ENCODE data around the gene GJC1.
"Not testable (repeated sequence)": the region's sequence is repeated elsewhere in the genome, so short reads cannot be mapped to it uniquely, and the experiment has no call there.

GJC1 gene

GRCh38 chr17:44842748-44843147 lies 12.7 kb upstream of the GJC1 start:
- no peak for DNase-seq

DNA sequence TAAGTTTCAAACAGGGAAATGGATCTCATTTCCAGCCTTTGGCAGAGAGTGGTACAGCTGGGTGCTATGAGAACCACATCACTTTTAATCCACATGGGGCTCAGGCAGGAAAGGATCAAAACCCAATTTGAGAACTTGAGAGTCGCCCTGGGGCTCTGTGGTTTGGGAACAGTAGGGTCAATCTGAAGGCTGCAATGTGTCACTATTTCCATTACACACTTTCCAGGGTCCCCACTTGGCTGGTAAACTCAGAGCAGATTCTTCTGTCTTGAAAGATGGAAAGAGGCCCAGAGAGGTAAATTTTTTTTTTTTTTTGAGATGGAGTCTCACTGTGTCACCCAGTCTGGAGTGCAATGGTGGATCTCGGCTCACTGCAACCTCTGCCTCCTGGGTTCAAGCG lies 10.8 kb upstream of the GJC1 start:
- no peak for DNase-seq

- no peak for DNase-seq
Measured at GRCh38 chr17:44840274-44840673, 10.2 kb upstream of the GJC1 start.

- no peak for DNase-seq
Measured at GRCh38 chr17:44837196-44837595, 7.1 kb upstream of the GJC1 start.

GRCh38 chr17:44832805-44833204 lies 2.7 kb upstream of the GJC1 start:
- no peak for DNase-seq

- no peak for DNase-seq
Measured at GRCh38 chr17:44831371-44831770, 1.3 kb upstream of the GJC1 start.

DNA sequence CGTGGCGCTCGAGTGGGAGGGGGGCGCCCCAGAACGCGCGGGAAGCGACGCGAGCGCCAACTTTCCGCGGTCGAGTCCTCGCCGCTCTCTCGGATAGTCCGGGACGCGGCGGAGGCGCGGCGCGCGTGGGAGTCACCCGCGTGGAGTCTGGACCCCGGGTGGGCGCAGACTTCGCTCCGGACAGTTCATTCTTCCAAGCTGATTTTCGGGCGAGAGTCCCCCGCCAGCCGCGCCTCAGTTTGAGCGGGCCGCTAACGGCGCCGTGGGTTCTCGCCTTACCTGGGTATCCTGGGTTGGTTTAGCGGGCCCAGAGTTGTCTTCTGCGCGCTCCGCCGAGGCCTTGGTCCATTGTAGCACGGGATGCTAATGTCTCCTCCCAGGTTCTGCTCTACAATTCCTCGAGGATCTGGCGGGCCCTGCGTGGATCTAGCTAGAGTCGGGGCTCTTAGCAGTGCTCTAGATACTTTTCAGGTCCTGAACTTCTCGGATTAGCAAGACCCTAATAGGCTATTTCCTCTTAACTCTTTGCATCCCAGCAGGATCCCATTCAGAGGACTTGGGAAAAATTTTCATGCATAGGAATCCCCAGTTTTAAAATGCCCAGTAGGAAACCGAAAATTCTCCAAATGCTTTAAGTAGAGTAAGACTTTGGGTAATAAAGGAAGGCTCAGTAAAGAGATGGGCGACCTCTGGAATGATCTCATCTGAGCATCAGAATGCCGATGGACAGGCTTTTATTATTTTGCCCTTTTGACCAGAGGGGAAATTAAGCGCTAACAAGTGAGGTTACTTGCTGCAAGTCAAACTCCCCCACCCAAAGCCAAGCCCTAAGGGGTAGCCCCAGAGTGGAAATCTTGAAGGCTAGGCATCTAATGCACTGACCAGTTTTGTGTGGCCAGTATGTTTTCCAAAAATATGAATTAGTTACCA lies 537 bp upstream of the GJC1 start:
- DNase-seq, result no peak

GRCh38 chr17:44828919-44829522 lies 1.1 kb downstream of the GJC1 start:
- DNase-seq, result no peak

DNA sequence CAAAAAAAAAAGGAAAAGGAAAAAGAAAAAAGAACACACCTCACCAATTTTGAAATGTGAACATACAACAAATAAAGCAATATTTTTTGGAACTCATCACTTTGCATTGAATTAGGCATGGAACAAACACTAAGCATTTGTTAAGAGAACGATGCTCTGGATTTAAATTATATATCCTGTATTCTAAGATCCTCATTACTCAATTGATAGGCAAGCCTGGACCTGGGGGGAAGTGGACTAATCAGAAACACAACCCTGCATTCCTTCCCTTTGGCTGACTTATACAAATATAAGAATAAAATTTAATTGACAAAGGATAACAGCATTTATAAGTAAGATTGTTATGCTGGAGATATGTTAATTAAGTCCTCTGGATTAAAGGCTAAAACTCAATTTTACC lies 2.2 kb downstream of the GJC1 start:
- no peak for DNase-seq

DNA sequence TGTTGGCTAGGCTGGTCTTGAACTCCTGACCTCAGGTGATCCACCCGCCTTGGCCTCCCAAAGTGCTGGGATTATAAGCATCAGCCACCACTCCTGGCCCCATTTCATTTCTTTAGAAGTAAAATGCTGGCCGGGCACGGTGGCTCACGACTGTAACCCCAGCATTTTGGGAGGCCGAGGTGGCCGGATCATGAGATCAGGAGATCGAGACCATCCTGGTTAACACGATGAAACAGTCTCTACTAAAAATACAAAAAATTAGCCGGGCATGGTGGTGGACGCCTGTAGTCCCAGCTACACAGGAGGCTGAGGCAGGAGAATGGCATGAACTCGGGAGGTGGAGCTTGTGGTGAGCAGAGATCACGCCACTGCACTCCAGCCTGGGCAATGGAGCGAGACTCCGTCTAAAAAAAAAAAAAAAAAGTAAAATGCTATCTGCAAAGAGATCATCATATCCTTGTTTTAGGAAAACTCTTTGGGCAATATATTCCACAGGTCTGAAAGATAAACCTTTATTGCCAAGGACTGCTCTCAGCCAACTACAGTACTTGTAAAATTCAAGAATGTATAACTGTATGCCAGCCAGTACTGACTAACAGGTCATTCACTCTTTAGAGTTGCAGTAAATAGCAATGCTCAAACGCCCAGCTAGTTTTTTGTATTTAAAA lies 3.8 kb downstream of the GJC1 start:
- no peak for DNase-seq

DNA sequence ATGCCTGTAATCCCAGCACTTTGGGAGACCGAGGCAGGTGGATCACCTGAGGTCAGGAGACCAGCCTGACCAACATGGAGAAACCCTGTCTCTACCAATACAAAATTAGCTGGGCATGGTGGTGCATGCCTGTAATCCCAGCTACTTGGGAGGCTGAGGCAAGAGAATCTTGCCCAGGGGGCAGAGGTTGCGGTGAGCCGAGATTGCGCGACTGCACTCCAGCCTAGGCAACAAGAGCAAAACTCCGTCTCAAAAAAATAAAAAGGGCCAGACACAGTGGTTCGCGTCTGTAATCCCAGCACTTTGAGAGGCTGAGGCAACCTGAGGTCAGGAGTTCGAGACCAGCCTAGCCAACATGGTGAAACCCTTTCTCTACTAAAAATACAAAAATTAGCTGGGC lies 4.9 kb downstream of the GJC1 start:
- not testable (repeated sequence) for DNase-seq

DNA sequence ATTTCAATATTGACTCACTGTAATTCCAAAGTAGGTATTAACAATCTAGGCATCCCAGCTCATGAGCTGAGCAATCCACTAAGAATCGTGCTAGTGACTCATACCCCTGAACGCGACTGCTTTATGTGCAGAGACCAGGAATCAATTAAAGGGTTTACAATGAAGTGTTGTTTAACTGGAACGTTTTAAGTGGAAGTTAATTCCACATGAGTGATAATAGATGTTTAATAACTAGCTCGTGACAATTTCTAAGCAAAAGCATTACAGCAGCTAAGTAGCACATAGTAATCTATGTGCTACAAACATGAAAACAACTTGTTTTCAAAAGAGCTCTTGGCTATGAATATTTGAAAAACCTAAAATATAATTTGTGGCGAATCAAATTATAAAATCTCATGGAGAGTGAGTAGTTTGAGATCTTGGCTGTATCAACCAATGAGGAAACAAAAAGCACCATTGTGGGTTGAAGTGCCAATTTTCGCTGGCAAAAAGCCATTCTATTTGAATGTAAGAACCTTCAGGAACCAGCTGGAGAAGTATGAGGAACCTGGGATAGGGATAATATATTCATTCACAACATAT lies 9.4 kb downstream of the GJC1 start:
- no peak for DNase-seq

GRCh38 chr17:44818508-44818907 lies 11.6 kb downstream of the GJC1 start:
- DNase-seq, result not testable (repeated sequence)

DNA sequence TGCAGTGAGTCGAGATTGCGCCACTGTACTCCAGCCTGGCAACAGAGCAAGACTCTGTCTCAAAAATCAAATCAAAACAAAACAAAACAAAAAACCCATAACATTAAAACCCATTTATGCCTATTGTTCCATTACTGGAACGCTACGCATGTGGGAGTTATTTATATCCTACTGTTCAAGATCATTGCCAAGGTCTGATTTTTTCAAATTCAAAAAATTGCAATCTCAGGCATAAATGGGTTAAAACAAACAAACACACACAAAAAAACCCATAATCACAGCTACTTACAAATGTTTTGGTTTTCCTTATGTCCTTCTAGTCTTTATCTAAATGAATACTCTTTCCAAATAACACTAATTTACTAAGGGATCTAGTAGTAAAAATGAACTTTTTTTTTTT lies 17.8 kb downstream of the GJC1 start:
- no peak for DNase-seq

GRCh38 chr17:44808656-44809388 lies 21.3 kb downstream of the GJC1 start:
- DNase-seq, result not testable (repeated sequence)

DNA sequence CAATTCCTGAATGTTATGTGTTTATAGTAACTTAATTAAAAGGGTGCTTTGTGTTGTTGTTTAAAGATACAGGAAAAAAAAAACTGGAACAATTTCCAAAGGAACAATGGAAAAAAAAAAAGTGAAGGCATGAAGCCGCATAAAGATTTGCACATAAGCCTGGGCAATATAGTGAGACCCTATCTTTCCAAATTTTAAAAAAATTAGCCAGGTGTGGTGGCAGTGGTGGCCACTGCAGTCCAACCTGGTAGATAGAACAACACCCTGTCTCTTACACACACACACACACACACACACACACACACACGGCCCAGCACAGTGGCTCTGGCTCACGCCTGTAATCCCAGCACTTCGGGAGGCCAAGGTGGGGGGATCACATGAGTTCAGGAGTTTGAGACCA lies 21.9 kb downstream of the GJC1 start:
- DNase-seq, result no peak

- DNase-seq, result no peak
Measured at GRCh38 chr17:44807817-44808155, 22.3 kb downstream of the GJC1 start.

DNA sequence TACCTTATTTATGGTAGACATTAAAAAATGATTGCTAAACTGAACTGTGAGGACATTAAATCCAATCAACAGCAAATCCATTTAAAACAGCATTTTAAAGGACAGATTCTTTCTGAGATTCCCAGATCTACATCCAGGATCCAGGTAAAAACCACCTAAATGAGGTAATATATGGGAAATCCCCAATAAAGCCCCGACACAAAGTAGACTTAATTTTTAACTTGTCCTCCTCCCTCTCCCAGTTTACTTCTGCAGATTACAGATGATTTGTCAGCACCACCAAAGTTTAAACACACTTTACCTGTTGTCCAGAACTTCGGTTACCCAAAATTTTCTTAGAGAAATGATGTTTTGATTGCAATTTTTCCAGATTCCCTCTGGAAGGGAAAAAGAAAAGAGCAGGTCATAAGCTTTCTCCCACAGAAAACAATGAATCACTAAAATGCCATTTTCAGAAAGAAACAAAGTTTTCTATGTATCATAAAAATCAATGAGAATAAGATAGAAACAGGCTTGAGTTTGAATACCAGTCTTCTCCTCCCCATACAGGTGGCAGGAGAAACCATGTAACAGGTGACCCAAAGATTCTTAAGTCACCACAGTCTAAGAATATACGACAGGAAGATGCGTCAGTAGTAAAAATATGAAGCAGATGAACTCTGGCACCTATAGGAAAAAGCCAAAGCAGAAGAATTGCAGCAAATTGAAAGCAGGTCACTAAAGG lies 22.8 kb downstream of the GJC1 start:
- no peak for DNase-seq

GRCh38 chr17:44804302-44805089 lies 25.6 kb downstream of the GJC1 start:
- no peak for DNase-seq

GRCh38 chr17:44801880-44802279 lies 28.2 kb downstream of the GJC1 start:
- no peak for DNase-seq

GRCh38 chr17:44798356-44798755 lies 31.7 kb downstream of the GJC1 start:
- DNase-seq, result no peak
